SKM-1 treated with dmso at 0.1 percent for 144 hours (cell line): ENCODE measurements around the gene NFATC4.

ENCODE experiments used
- DNase-seq: peaks from one replicate; lab custom pipeline; 2025; ENCODE audit not compliant: unreplicated experiment; lab: John Stamatoyannopoulos, UW

NFATC4 gene

DNA sequence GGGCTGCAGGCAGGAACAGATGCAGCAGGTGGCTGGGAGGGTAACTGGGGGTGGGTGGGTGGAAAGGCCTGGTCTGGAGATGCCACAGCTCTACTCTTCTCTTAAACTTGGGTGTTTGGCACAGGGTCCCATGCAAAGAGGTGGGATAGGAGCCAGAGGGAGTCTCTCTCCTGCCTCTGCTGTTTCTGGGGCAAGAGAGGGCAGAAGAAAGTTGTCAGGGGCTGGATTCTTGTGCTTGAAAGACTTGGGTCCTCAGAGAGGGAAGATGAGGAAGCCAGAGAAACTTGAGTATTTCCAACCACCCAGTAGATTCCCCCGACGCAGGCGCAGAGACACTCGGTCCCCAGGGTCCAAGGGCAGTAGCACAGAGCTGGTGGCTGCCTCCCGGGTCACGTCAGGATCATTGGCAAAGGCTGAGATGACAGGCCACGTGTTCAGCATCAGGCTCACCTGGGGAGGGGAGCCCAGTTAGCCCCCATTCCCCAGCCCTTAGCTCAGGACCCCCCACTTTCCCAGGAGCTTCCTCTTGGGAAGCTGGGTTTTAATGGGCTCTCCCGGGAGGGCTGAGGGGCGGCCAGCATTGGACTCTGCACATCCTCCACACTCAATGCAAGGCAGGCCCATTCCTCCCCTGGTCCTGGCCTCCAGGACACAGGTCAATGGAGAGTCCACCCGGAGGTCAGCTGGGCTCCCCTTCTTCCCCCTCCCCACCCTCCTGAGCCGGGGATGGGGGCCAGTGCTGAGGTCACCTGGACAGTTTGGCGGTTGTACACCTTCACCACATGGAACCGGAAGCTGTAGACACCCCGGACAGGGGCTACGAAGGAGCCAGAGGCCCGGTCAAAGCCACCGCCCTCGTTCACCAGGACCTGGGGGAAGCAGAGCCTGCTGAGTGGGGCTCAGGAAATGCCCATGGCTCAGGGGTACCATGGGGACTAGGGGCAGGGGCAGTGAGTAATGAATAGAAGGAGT, 59.8 kb downstream of the NFATC4 start:
- DNase-seq = no peak

DNA sequence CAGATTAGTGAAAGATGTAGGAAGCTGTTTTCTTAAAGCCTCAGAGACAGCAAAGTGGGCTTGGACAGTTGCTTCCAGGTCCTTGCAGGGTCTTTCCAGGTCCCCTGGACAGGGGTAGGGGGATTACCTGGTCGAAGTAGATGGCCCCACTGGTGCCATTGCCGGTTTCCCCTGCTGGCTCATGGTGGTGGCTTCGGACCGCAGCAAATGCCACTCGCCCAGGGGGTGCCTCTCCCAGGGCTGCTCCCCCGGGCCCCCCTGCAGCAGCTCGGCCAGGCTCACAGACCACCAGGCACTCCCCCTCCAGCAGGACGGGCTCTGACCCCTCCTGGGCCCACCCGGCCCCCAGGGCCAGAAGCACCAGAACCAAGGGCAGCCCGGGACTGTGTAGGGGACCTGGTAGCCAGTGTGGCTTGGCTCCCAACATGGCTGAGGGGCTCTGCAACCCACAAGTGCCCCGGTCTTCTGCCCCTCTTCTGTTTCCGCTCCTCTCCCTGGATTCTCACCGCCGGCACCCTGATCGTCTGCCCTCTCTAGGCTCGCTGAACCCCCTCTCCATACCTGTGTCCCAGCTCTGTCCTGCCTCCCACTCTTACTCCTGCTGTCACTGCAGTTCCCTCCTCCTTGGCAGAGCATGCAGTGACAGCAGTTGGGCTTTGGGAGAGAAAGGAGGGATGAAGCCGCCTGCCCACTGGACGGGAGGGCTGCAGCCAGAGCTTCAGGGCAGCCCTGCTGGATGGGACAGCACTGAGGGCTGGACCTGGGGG, 60.8 kb downstream of the NFATC4 start:
- no peak for DNase-seq
